B cell (primary cell): Measurements from ENCODE around the gene NTNG1. TPM values are rescaled to one million over a fixed set of nuclear protein-coding genes. Genes with fewer than 3 reads are reported as not detected.

Source experiments
- ATAC-seq: fragments of 200-7000 bp; cut with Tn5 transposase; one replicate; pipeline ENCODE4 v1.10.0; 2021; ENCODE audit warnings: low read depth, mild to moderate bottlenecking, moderate number of reproducible peaks, moderate library complexity
- CTCF ChIA-PET: fragments of 350-600 bp; sonication (Branson Sonifier 250); formaldehyde crosslinking; loops from one replicate; lab custom pipeline; 2021; ENCODE audit warnings: antibody characterized with exemption, inconsistent platforms; lab: Charles Lee
- POLR2A ChIA-PET: fragments of 350-600 bp; sonication (Branson Sonifier 250); formaldehyde crosslinking; loops from one replicate; lab custom pipeline; 2021; ENCODE audit warnings: antibody characterized with exemption; lab: Charles Lee
- DNase-seq: peaks from one replicate; pipeline ENCODE4 v3.0.0; 2013
- H2AFZ ChIP-seq: 2 replicates; pipeline ENCODE4 v1.6.1; 2012; ENCODE audit warnings: mild to moderate bottlenecking, low read depth, low read length; ENCODE audit not compliant: insufficient read depth, poor library complexity, severe bottlenecking
- H3K27ac ChIP-seq, 2 donors: 1 replicate in 1 of 2; 2 replicates in 1 of 2; pipeline ENCODE4 v1.5.1; 2012 to 2013; ENCODE audit warnings: low read length in 2 of 2, mild to moderate bottlenecking in 2 of 2, moderate library complexity in 1 of 2
- H3K27me3 ChIP-seq, 4 experiments: fragments of 200-600 bp in 1 of 4; sonication (generic) in 1 of 4; replicated peaks in 1 of 4; 1 replicate in 2 of 4; 2 replicates in 2 of 4; pipeline versions ENCODE4 v1.6.1 to v1.7.0; 2013 to 2016; ENCODE audit warnings: low read length in 3 of 4, mild to moderate bottlenecking in 2 of 4, mixed read lengths in 1 of 4, moderate library complexity in 1 of 4; ENCODE audit not compliant: insufficient read depth in 4 of 4, control insufficient read depth in 3 of 4; ENCODE audit errors: control extremely low read depth in 1 of 4
- H3K36me3 ChIP-seq, 2 experiments: replicated peaks in 1 of 2; 1 replicate in 1 of 2; 2 replicates in 1 of 2; pipeline versions ENCODE4 v1.6.1 to v1.7.1; 2013; ENCODE audit warnings: low read length in 1 of 2; ENCODE audit not compliant: insufficient read depth in 2 of 2, control insufficient read depth in 1 of 2; ENCODE audit errors: control extremely low read depth in 1 of 2, extremely low read depth in 1 of 2
- H3K4me1 ChIP-seq, 2 donors: fragments of 200-600 bp in 1 of 2; sonication (generic) in 1 of 2; 1 replicate in 1 of 2; 2 replicates in 1 of 2; pipeline versions ENCODE4 v1.5.1 to v1.6.1; 2013 to 2017; ENCODE audit warnings: low read length in 2 of 2; ENCODE audit not compliant: control insufficient read depth in 2 of 2, insufficient read depth in 2 of 2
- H3K4me2 ChIP-seq: replicated peaks from 2 replicates; pipeline ENCODE3; 2012; ENCODE audit warnings: mild to moderate bottlenecking, low read depth, low read length; ENCODE audit not compliant: poor library complexity, severe bottlenecking
- H3K4me3 ChIP-seq, 5 experiments: fragments of 200-600 bp in 1 of 5; sonication (generic) in 1 of 5; 1 replicate in 3 of 5; 2 replicates in 2 of 5; pipeline versions ENCODE4 v1.5.1 to v1.7.0; 2011 to 2016; ENCODE audit warnings: low read length in 4 of 5, mild to moderate bottlenecking in 4 of 5, low read depth in 2 of 5, control low read depth in 1 of 5, moderate library complexity in 1 of 5; ENCODE audit not compliant: insufficient read depth in 1 of 5; ENCODE audit errors: control extremely low read depth in 1 of 5, extremely low read depth in 1 of 5
- H3K79me2 ChIP-seq: fragments of 200-600 bp; sonication (generic); one replicate; pipeline ENCODE4 v1.6.0; 2016; ENCODE audit warnings: low read length; ENCODE audit not compliant: control insufficient read depth, insufficient read depth
- H3K9ac ChIP-seq: fragments of 200-600 bp; sonication (generic); 2 replicates; pipeline ENCODE4 v1.6.1; 2017; ENCODE audit warnings: mild to moderate bottlenecking, low read length, moderate library complexity
- H3K9me3 ChIP-seq, 3 donors: one replicate each; pipeline versions ENCODE4 v1.6.1 to v1.7.1; 2013; ENCODE audit warnings: low read length in 2 of 3; ENCODE audit not compliant: control insufficient read depth in 2 of 3, insufficient read depth in 1 of 3; ENCODE audit errors: control extremely low read depth in 1 of 3
- H4K20me1 ChIP-seq: 2 replicates; pipeline ENCODE4 v1.6.0; 2012; ENCODE audit warnings: mild to moderate bottlenecking, low read length; ENCODE audit not compliant: insufficient read depth, control insufficient read depth, poor library complexity, severe bottlenecking
- H3K27ac Mint-ChIP-seq: one replicate; pipeline ENCODE4 v1.8.0; 2021; ENCODE audit warnings: mixed read lengths
- H3K27me3 Mint-ChIP-seq: one replicate; pipeline ENCODE4 v1.8.0; 2021; ENCODE audit warnings: mixed read lengths
- H3K4me1 Mint-ChIP-seq: one replicate; pipeline ENCODE4 v1.8.0; 2021; ENCODE audit warnings: mixed read lengths
- H3K4me3 Mint-ChIP-seq: one replicate; pipeline ENCODE4 v1.8.0; 2021; ENCODE audit warnings: mixed read lengths
- H3K9me3 Mint-ChIP-seq: one replicate; pipeline ENCODE4 v1.8.0; 2022; ENCODE audit warnings: mixed read lengths; ENCODE audit not compliant: insufficient read depth
- CTCF ChIP-seq: fragments of 200-600 bp; IDR thresholded peaks from one replicate; pipeline ENCODE4 v1.8.0; 2022; ENCODE audit warnings: antibody characterized with exemption, mild to moderate bottlenecking
- EZH2 ChIP-seq: IDR thresholded peaks from 2 replicates; pipeline ENCODE4 v1.6.1; 2012; ENCODE audit warnings: borderline replicate concordance, low read depth, mild to moderate bottlenecking, moderate library complexity, low read length; ENCODE audit not compliant: insufficient read depth, poor library complexity, severe bottlenecking
- WGBS: methylation state at CpG from one replicate; pipeline ENCODE4 v1.1.5; 2013; ENCODE audit warnings: missing lambda C conversion rate; ENCODE audit not compliant: insufficient coverage; 5-methylcytosine and 5-hydroxymethylcytosine counted together
- intact Hi-C: fragments of 100-400 bp; cut with micrococcal nuclease; formaldehyde crosslinking; loops from one replicate; pipeline ENCODE4 v1.10.0; 2022
- polyA plus RNA-seq: library from polyadenylated mRNA; depleted of rRNA; stranded (reverse); fragments of >200 nt; gene quantifications from 2 replicates; pipeline ENCODE4 v1.2.3, GENCODE V29; 2012
- total RNA-seq, 2 donors: library from RNA; stranded (reverse); fragments of 120-200 nt in 1 of 2; gene quantifications; 1 replicate in 1 of 2; 2 replicates in 1 of 2; pipeline versions ENCODE4 v1.2.3 to v1.2.4, GENCODE V29; 2013 to 2022

The NTNG1 gene
- total and polyA plus RNA-seq, 2 donors (not counting 1 experiment from before 2014, with no cell fraction given), result 2.8 to 3.7 TPM

- H3K79me2 ChIP-seq, result no peaks in the 10 kb centered on the region
- no peak overlapping the region for H3K27ac ChIP-seq
- POLR2A ChIA-PET, result no interaction called here
- H4K20me1 ChIP-seq, result no peaks in the 10 kb centered on the region
- H3K4me3 Mint-ChIP-seq, result no peak overlapping the region
- H3K9me3 Mint-ChIP-seq, result no peaks in the 10 kb centered on the region
- TF ChIP-seq EZH2, result no peak
- no peak for TF ChIP-seq CTCF
- no peaks in the 10 kb centered on the region for H3K4me1 ChIP-seq
- no peak overlapping the region for H2AFZ ChIP-seq
- no peak overlapping the region for H3K4me2 ChIP-seq
- ATAC-seq, result no peak
- peaks cover 13% of the 10 kb centered on the region for H3K27me3 Mint-ChIP-seq
- DNase-seq, result no peak
- H3K36me3 ChIP-seq, result no peaks in the 10 kb centered on the region
- H3K9ac ChIP-seq, result no peak overlapping the region
- no peak overlapping the region for H3K27ac Mint-ChIP-seq
- no CpG with 5 or more reads among the region's 3 CpGs for WGBS
- intact Hi-C loops, result no loop called here
- no peak overlapping the region for H3K4me3 ChIP-seq
- no peaks in the 10 kb centered on the region for H3K9me3 ChIP-seq
- no peaks in the 10 kb centered on the region for H3K27me3 ChIP-seq
- CTCF ChIA-PET, result no interaction called here
- peaks cover 4% of the 10 kb centered on the region for H3K4me1 Mint-ChIP-seq
Observed at GRCh38 chr1:107098961-107099360, 41.9 kb upstream of the NTNG1 start.

GRCh38 chr1:107100331-107100984 is 40.4 kb upstream of the NTNG1 start:
- DNase-seq (no peak), ATAC-seq (no peak)
- POLR2A ChIA-PET, result interaction anchor here (0.5 kb wide), 1 partner anchor 421 kb away, joined by 6 read pairs; no protein-coding TSS in a partner anchor
- peaks cover 13% of the 10 kb centered on the region for H3K27me3 Mint-ChIP-seq
- intact Hi-C loops, result no loop called here
- no peaks in the 10 kb centered on the region for H3K36me3 ChIP-seq
- H3K27me3 ChIP-seq, result no peaks in the 10 kb centered on the region
- H3K9ac ChIP-seq, result no peak overlapping the region
- no peaks in the 10 kb centered on the region for H3K4me1 ChIP-seq
- H3K9me3 ChIP-seq, result no peaks in the 10 kb centered on the region
- no peaks in the 10 kb centered on the region for H4K20me1 ChIP-seq
- no peak overlapping the region for H2AFZ ChIP-seq
- H3K27ac ChIP-seq, result no peak overlapping the region
- H3K79me2 ChIP-seq, result no peaks in the 10 kb centered on the region
- H3K9me3 Mint-ChIP-seq, result no peaks in the 10 kb centered on the region
- peaks cover 4% of the 10 kb centered on the region for H3K4me1 Mint-ChIP-seq
- H3K27ac Mint-ChIP-seq, result no peak overlapping the region
- no peak overlapping the region for H3K4me3 Mint-ChIP-seq
- no peak overlapping the region for H3K4me3 ChIP-seq
- TF ChIP-seq EZH2 (no peak), CTCF (no peak)
- H3K4me2 ChIP-seq, result no peak overlapping the region
- CTCF ChIA-PET, result no interaction called here
- 92% methylated on average over 3 of the region's 3 CpGs for WGBS
